GM10248 (cell line): ENCODE data around the gene DMAC2.

Experiments
- CTCF ChIA-PET: fragments of 300-600 bp; sonication (Branson Sonifier 250); formaldehyde crosslinking; extraction: SDS; loops from one replicate; lab custom pipeline; 2021; ENCODE audit warnings: antibody characterized with exemption; lab: Yijun Ruan, JAX
- POLR2A ChIA-PET: fragments of 350-650 bp; sonication (Branson Sonifier 250); formaldehyde crosslinking; extraction: SDS; loops from one replicate; lab custom pipeline; 2020; ENCODE audit warnings: antibody characterized with exemption; lab: Yijun Ruan, JAX
- DNase-seq: peaks from one replicate; pipeline ENCODE4 v3.0.0; 2012; ENCODE audit errors: extremely low spot score
- TF ChIP-seq, protein P1 (sequence below): IDR thresholded peaks from 2 replicates; pipeline ENCODE4 v1.5.1; 2012; ENCODE audit warnings: mild to moderate bottlenecking, low read depth; ENCODE audit errors: extremely low read depth, missing control alignments, control extremely low read depth

Gene DMAC2

DNA sequence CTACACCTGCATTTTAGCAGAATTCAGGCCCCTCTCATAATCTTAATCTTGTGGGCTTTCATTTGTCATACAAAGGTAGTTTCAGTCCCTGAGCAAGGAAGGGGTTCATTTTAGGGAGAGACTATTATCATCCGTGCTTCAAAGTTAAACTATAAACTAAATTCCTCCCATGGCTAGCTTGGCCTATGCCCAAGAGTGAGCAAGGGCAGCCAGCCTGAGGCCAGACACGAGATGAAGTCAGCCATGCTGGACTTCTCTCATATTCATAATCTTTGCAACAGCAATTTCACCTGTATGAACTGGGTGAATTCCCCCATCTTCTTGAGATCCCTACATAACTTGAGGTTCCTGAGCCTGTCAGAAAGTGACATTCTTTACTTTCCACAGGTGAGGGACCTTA is 16.2 kb upstream of the DMAC2 start:
- CTCF ChIA-PET = interaction anchor here (0.7 to 15.6 kb wide), 8 partner anchors 9 to 162 kb away, joined by 3 to 343 read pairs (median 4); partner anchors contain the start of genes CEACAM21 and DMAC2
- no peak for DNase-seq
- POLR2A ChIA-PET = no interaction called here
- TF ChIP-seq, protein P1, sequence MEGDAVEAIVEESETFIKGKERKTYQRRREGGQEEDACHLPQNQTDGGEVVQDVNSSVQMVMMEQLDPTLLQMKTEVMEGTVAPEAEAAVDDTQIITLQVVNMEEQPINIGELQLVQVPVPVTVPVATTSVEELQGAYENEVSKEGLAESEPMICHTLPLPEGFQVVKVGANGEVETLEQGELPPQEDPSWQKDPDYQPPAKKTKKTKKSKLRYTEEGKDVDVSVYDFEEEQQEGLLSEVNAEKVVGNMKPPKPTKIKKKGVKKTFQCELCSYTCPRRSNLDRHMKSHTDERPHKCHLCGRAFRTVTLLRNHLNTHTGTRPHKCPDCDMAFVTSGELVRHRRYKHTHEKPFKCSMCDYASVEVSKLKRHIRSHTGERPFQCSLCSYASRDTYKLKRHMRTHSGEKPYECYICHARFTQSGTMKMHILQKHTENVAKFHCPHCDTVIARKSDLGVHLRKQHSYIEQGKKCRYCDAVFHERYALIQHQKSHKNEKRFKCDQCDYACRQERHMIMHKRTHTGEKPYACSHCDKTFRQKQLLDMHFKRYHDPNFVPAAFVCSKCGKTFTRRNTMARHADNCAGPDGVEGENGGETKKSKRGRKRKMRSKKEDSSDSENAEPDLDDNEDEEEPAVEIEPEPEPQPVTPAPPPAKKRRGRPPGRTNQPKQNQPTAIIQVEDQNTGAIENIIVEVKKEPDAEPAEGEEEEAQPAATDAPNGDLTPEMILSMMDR = no peak

DNA sequence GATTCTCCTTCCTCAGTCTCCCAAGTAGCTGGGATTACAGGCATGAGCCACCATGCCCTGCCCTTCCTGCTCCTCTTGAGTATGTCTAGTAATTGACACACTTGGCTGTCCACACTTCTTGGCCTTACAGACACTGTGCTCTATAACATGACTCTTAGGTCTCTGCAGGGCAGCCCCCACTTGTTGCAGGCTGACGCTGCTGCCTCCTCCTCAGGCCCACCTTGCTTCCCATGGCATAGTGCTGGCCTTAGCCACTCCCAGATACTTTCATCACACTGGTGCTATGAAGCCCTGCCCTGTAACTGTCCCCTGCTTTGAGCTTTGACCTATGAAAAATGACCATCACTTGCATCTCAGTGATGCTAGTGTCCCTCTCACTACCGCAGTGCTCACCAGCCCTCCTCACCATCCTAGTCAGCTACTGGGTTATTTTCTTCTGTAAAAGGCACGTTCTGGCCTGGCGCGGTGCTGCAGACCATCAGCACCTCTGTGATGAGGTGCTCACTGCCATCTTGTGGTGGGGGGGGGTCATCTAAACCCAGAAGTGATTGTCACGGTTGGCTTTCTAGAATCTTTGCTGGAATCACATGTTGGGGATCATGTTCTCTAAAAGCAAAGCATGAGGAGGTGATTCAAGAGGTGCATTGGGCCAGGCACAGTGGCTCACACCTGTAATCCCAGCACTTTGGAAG is 13.0 kb upstream of the DMAC2 start:
- ChIA-PET CTCF (interaction anchor here (1.5 to 15.6 kb wide), 3 partner anchors 78 to 144 kb away, joined by 4 to 343 read pairs (median 152); partner anchors contain the start of gene CEACAM21), POLR2A (no interaction called here)
- TF ChIP-seq, protein P1 = no peak
- DNase-seq = no peak

DNA sequence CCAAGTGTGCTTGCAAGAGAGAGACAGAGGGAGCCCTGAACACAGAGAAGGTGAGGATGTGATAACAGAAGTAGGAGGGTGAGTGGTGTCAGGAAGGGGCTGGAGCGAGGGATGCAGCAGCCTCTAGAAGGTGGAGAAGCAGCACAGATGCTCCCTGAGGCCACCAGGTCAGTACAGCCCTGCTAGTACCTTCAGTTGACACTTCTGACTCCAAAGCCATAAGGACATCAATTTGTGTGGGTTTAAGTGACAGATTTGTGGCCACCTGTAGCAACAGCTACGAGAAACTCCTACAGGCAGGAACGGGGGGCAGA is 10.1 kb upstream of the DMAC2 start:
- ChIA-PET POLR2A (no interaction called here), CTCF (interaction anchor here (0.8 to 15.6 kb wide), 27 partner anchors 8 to 152 kb away, joined by 3 to 343 read pairs (median 5); partner anchors contain the start of genes B9D2, CEACAM21 and DMAC2)
- no peak for DNase-seq
- TF ChIP-seq, protein P1 = no peak

DNA sequence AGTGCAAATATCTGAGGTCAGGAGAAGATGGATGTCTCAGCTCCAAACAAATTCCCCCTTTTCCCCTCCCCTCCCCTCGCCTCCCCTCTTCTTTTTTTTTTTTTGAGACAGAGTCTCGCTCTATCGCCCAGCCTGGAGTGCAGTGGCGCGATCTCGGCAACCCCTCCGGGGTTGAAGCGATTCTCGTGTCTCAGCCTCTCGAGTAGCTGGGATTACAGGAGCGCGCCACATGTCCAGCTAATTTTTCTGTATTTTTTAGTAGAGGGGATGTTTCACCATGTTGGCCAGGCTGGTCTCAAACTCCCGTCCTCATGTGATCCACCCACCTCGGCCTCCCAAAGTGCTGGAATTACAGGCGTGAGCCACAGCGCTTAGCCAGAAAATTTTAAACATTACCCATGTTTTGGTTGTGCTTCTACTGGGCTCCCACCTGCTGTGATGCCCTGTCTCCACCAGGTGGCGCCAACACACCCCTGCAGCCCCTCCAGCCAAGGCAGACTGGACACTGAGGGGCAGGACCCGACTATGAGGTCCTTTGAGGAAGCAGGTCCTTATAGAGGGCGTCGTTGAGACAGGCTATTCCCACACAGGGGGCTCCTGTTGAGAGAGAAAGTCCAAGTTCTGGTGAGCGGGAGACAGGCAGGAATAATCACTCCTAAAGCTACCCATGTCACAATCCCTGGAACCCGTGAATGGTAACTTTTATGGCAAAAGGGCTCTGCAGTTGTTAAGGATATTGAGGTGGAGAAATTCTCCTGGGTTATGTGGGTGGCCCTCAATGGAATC is 9.6 kb upstream of the DMAC2 start:
- peak; percentile 90 for DNase-seq
- ChIA-PET POLR2A (interaction anchor here (0.7 to 1.2 kb wide), 2 partner anchors 119 to 121 kb away, joined by 4 to 9 read pairs; no protein-coding TSS in a partner anchor), CTCF (interaction anchor here (0.7 to 15.6 kb wide), 41 partner anchors 8 to 156 kb away, joined by 3 to 343 read pairs (median 4); partner anchors contain the start of genes B3GNT8, B9D2, CEACAM21 and DMAC2)
- TF ChIP-seq, protein P1 = peak; percentile 97

DNA sequence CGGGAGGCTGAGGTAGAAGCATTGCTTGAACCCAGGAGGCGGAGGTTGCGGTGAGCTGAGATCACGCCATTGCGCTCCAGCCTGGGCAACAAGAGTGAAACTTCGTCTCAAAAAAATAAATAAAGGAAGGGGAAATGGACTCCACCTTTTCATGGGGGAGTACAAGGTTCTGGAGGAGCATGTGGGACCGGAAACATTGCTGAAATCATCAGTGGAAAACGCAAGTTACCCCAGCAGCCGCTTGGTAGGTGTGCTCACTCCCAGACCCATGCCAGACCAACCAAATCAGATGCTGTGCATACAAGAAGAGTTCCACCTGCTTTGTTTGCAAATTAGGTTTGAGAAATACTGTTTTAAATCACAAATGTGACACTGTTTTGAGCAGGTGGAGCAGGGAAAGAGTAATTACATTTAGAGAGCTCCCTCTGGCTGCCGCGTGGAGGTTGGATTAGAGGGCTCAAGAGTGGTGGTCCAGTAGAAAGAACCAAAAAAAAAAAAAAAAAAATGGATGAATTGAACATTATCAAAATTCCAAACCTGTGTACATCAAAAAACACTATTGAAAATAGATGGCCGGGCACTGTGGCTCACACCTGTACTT is 8.1 kb upstream of the DMAC2 start:
- no peak for DNase-seq
- CTCF ChIA-PET = interaction anchor here (1.2 to 15.6 kb wide), 10 partner anchors 7 to 149 kb away, joined by 3 to 343 read pairs (median 22); partner anchors contain the start of genes CEACAM21 and DMAC2
- POLR2A ChIA-PET = no interaction called here
- TF ChIP-seq, protein P1 = no peak

DNA sequence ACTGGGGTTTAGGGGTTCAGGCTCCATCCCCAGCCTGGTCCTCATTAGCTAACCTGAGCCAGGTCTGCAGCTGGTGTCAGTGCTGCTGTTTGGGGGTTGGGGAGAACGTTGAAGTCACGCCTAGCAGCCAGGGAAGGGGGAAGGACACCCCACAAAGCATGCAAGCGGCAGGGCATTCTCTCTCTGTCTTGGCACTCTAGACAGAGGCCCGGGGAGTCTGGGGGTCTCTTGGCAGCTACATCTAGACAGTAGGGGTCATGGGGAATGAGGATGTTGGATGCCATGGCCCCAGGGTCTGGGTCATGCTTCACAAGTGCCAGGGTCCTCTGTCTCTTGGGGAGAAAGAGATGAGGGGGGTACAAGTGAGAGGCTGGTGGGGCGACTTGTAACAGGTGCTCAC is 5.9 kb upstream of the DMAC2 start:
- TF ChIP-seq, protein P1 = no peak
- ChIA-PET POLR2A (no interaction called here), CTCF (interaction anchor here (1.5 to 15.6 kb wide), 3 partner anchors 12 to 152 kb away, joined by 5 to 343 read pairs (median 152); partner anchors contain the start of gene CEACAM21)
- no peak for DNase-seq
